ENCODE measurements around the gene SPRR4.
"Not testable (repeated sequence)": the region's sequence is repeated elsewhere in the genome, so short reads cannot be mapped to it uniquely, and the experiment has no call there.

Gene SPRR4

DNA sequence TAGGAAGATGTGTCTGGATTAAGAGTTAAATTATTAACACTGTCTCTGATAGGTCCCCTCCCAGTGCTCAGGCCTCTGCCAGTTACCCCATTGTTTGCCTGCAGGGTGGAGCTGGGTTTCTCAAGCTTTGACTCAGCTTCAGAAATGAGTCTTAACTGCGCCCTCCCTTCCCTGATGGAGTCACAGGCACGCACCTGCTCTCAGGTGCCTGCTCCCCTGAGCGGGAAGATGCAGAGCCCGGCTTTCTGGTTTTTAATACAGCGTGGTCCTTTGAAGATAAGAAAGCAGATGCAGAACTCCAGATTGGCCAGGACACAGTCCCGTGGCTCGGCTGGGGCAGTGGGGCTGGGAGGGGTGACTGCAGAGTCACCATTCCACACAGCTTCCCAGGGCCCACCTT is 3.2 kb upstream of the SPRR4 start:
- no peak for DNase-seq

DNA sequence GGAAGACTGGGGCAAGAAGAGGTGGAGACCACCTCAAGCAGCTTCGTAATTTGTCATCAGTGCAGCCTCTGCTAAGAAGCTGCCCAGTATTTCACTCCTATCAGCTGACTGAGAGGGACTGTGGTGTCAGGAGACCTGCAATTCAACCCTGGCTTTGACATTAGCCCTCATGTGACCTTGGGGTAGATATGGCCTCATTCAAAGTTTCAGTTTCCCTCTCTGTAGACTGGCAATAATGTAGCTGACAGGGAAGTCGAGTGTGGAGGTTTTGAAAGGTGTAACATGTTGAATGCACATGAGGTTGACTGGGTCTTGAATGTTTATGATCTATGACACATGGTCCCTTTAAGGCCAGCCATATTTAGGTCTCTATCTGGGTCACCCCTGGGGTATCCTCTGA is 2.2 kb upstream of the SPRR4 start:
- no peak for DNase-seq

DNA sequence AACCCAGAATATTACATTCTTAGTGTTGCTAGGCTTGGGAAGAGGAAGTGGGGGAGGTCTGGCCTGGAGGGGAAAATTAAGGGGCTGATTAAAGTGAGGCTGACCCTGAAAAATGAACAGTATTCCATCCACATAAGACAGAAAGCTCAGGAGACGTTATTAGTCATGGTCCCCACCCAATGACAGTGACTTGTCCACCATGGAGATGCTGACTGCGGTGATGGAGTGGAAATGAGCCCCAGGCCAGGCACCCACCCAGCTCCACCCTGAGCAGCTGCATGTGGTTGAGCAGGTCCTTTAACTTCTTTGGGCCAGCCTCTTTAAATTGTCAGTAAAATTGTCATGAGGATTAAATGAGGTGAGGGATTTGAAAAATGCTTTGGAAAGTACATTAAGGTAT is 1.4 kb upstream of the SPRR4 start:
- DNase-seq: no peak

DNA sequence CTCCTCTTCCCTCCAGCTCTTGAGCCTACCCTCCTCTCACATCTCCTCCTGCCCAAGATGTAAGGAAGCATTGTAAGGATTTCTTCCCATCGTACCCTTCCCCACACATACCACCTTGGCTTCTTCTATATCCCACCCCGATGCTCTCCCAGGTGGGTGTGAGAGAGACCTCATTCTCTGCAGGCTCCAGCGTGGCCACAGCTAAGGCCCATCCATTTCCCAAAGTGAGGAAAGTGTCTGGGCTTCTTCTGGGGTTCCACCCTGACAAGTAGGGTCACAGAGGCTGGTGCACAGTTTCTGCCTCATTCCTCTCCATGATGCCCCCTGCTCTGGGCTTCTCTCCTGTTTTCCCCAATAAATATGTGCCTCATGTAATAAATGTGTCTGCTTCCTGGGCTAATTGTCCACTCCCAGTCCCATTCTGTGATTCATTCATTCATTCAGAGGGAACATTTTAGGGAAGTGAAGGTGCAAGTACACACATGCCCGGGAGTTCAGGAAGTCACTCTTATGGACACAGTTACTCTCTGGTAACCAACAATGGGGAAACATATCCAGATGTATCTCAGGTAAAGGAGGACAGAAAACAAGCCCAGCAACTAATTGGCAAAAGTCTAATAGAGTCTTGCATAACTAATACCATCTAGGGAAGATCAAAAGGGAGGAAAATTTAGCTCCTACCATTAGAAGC is 1.9 kb downstream of the SPRR4 start:
- no peak for DNase-seq

DNA sequence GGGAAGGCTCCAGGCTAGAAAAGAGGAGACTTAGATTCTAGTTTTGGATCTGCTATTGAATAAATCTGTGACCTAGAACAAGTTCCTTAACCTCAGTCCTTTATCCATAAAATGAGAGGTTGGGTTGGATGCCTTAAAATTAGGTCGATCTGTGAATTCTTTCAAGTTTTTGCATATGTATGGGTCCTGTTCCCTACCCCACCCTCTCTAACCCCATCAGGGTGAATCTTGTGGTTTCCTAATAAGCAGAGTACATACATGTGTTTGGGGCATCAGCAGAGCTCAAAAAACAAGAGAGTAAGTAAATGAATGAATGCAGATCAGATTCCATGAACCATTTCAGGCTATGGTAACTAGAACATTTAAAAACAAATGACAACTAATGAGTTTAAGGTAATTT is 6.2 kb downstream of the SPRR4 start:
- no peak for DNase-seq

DNA sequence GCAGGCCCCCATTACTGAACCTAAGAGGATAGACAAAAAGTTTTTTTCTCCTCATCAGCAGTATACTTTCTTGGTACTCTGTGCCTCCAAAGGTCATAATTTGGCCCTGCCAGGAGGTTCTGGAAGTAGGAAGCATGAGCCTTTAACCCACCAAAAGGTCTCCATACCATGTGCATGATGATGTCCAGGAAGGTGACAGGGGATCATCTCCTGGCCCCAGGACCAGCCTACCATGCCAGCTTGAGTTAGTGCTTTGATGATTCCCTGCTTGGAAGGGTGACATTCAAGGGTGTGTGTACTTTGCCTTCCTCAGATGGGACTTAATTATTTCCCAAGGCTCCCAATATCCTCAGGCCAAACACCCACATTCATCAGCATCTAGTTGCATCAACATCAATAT is 7.2 kb downstream of the SPRR4 start:
- no peak for DNase-seq

DNA sequence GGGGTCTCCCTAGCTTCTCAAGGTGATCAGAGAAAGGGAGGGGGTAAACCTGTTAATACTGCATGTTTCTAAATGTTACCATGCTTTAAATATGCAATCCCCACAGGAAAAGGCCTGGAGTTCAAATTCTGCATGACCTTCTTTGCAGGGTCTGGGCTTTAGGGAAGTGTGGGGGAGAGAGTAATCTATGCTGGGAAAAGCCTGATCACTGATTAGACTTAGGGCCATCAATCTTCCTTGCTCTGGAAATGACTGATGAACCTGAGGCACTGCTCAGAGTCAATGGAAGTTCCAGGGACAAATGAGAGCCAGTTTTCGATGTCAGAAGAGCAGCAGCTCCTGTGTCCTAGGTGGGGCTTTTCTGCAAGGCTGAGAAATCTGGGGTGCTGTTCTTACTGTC is 10.2 kb downstream of the SPRR4 start:
- no peak for DNase-seq

DNA sequence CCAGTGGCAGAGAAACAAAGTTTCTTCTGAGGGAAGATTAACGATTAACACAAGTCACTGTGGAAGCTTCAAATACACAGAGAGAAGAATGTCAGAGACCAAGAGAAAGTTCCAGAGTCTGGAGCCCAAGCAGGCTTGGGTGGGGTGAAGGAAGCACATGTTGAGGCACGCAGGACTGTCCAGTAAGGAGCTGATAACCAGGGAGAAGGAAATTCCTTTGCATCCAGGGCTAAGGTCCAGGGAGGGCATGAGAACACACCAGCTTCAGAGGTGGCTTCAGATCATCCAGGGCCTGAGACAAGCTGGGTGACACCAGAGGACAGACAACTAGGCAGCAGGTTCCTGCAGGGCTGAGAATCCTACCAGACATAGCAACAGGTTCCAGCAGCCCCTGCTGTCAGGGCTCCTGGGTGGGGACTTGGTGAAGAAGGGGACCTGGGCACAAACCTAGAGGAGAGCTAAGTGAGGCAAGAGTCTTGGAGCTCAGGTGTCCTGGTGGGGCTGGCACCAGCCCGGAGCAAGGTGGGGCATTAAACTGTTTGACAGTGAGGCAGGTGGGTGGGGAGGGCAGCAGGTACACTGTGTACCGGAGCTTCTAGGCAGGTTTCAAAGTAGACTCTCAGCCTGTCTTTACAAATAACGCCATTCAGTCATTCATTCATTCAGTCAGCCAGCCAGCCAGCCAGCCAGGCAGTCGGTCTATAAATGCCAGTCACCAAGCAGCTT is 10.9 kb downstream of the SPRR4 start:
- DNase-seq: no peak

DNA sequence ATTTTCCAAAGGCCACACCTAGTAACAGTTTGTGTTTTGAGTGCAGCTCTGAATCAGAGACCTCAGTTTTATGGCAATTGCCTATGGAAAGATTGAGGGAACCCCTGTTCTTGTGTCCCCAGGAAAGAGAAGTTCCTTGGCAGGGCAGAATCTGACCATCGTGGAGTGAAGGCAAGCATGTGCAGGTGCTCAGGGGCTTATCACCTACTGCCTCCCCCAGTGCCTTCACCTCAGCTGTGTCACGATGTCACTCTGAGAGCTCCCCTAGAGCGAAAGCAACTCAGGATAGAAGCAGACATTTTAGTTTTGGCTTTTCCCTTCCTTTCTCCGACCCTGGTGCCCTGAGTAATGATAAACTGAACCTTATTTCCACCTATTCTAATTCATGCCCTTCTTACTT is 11.6 kb downstream of the SPRR4 start:
- no peak for DNase-seq

DNA sequence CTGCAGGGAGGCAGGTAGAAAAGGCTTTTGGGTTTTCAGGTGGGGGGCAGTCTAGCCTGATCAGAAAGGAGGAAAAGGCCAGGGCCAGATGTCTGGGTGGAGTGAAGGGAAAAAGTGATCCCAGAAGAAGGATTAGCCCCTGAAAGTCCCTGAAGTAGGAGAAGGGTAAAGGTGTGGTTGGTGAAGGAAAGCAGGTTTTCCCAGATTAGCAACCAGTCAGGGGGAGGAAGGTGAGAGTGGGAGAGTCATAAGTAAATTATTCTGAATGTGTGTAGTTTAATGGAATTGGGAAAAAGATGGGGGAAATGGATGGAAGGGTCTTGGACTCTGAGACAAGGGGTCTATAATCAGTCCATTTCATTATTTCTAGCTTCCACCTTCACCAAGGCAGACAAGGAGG is 12.8 kb downstream of the SPRR4 start:
- no peak for DNase-seq

DNA sequence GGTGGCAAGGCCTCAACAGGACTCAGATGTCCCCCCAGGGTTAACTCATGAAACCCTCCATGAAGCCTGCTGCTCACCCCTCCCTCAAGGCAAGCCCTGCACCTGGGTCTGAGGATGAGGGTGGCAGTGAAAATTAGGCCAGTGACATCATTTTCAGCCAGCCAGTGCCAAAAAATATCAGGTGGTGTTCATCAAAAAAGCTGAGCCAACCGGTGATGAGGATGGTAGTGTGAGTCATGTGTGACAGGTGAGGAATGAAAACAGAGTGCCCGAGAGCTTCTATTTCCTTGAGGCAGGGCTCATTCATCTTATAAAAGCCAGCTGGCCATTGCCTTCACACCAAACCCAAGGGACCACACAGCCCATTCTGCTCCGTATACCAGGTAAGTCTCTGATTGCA is 13.3 kb downstream of the SPRR4 start, which contains the start of gene SPRR1A:
Gene SPRR1A (plus strand): TSS at position 339 of the 400 bp plus-strand sequence. CDS start 1,150 bp downstream, outside the sequence.
- DNase-seq: no peak

DNA sequence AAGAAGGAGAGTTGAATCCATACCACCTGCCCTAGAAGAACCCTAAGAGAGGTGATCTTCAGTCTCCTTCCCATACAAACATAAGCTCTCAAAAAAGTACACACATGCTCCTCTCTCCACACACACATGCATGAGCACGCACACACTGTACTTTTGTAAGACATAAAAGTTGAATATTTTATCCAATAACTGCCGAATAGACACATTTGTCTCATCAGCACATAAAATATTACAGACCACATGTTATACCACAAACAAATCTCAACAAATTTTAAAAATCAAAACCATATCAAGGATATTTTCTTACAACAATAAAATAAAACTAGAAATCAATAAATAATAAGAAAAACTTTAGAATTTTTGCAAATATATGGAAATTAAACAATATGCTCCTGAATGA is 16.1 kb downstream of the SPRR4 start:
- DNase-seq: no peak

DNA sequence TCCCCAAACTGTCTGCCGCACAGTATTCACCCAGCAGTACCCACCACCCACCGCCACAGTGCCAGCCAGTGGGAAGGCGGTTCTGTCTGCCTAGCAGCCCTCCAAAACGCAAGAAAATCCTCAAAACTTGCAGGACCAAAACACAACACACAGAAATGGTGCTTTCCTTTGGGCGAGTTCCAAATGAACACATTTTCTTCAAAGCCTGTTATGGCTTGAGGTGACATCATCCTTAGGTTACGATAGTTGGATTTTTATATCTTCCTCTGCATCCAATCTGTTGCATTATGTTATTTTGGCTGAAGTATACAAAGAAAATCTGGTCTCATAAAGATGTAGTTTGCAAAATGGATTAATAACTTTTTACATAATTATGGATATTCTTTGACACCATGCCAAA is 22.7 kb downstream of the SPRR4 start:
- no peak for DNase-seq

DNA sequence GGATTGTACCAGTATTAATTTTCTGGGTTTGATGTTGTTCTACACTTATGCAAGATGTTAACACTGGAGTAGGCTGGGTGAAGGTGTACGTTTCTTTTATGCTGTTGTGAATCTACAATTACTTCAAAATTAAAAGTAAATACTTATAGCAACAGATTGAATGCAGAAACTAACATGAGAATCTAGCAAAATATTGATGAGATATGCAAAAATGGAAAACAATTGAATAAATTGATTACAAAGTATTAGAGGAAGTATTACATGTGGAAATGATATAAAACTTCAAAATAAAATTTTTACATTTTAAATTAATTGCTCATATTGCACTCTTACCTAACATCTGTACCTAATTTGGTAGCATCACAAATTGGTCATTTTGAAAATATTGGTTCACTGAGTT is 25.4 kb downstream of the SPRR4 start:
- no peak for DNase-seq

DNA sequence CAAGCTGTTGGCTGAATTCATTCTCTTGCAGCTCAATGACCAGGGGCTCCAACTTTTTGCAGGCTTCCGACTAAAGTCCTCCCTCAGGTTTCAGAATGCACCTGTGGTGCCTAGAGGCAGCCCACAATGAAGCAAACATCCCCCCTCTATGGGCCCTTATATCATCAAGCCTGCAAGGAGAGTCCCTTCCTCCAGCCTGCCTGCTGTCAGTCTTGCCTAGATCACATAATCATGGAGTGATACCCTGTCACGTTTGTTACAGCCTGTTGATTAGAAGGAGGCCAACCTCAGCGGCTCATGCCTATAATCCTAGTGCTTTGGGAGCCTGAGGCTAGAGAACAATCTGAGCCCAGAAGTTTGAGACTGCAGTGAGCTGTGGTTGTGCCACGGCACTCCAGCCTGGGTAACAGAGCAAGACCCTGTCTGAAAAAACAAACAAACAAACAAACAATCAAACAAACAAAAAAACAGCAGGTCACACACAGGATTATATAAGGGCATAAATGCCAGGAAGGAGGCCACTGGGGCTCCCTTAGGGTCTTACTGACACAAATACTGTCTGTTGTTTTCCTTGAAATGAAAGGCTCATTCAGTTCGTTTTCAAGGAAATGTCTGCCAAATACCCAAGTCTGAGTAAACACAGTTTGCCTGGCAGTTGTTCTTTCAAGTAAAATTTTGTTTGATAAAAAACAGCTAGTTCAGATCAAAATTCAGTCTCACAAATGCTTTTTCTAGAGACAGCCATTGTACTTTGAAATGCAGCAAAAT is 26.4 kb downstream of the SPRR4 start:
- DNase-seq: no peak

DNA sequence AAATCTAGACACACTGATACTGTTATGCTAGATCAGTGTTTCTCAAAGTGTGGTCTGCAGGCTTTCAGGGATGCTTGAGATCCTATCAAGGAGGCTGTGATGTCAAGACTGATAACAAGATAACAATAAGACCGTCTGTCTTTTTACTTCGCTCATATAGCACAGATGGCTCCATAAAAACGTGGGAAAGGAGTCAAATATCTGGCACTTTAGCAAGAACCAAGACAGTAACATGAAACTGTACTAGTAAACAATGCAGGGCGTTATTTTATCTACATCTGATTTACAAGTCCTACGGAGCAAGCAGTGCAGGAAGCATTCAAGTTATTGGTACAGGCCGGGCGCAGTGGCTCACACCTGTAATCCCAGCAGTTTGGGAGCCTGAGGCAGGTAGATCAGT is 27.5 kb downstream of the SPRR4 start:
- DNase-seq: no peak

DNA sequence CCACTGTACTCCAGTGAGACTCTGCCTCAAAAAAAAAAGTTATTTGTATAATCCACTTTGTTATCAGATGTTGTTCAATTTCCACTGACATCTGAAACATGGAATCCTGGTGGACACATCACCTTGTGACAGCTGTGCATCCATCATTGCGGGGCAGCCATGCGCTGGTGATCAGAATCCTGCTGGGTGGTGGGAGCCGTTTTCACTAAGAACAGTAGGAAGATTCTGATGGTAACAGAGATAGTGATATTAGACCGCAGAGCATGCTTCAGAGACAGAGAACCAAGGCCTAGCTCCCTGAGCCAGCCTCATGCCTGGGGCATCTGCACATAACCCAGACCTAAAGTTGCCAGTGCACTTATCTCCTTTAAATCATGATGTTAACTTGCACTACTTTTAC is 28.0 kb downstream of the SPRR4 start:
- DNase-seq: no peak

DNA sequence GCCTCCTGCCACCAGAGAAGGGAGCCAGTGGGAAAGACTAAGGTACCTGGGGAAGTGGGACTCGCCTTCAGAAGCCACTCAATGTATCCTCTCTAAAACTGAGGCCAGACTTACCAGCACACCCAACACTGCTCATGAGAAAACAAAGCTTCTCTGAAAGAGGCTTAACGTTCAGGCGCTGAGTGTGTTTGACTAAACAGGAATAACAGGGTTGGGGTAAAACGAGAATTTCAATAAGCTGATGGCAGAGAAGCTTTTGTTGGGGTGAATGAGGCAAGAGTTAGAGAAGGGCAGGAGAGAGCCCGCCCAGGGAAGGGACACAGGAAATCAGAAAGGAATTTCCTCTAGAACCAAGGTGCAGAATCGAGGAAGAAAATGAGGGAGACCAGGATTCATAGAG is 29.4 kb downstream of the SPRR4 start:
- DNase-seq: no peak

DNA sequence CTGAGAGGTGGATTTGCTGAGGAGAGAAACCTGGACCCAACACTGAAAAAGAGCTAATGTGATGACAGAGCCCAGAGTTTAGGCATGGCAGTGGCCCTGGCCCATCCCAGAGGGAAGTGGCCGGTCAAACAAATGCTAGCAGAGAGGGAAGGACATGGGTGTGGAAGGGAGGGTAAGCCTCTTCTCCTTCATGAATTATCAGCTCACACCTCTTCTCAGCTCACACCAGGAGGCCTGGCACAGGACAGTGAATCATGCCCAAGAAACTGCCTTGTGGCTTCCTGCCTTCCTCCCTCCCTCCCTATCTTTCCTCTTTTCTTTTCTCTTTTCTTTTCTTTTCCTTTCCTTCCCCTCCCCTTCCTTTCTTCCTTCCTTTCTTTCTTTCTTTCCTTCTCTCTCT is 29.8 kb downstream of the SPRR4 start:
- no peak for DNase-seq

DNA sequence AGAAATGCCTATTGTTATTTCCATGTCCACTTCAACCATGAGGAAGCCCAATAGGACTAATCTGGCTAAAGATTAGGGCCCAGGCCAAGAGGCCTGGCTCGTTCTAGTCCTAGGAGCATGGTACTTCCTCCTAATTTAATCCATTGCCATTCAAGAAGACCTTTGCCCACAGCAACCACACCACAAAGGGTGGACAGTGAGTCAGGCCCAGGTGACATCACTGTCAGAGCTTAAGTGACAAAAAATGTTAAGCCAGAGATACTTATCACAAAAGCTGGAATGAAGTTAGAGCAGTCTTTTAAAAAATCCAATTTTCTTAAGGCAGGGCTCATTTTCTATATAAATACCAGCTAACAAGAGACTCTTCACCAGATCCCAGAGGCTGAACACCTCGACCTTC is 30.9 kb downstream of the SPRR4 start, which contains the start of gene SPRR3:
Gene SPRR3 (plus strand): TSS at position 368 of the 400 bp plus-strand sequence. CDS start 1,272 bp downstream, outside the sequence.
- no peak for DNase-seq

DNA sequence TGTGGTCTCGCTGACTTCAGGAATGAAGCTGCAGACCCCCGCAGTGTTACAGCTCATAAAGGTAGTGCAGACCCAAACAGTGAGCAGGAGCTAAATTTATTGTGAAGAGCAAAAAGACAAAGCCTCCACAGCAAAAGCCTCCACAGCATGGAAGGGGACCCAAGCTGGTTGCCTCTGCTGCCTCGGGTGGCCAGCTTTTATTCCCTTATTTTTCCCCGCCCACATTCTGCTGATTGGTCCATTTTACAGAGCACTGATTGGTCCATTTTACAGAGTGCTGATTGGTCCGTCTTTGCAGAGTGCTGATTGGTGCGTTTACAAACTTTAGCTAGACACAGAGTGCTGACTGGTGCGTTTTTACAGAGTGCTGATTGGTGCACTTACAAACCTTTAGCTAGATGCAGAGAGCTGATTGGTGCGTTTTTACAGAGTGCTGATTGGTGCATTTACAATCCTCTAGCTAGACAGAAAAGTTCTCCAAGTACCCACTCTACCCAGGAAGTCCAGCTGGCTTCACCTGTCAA is 40.8 kb downstream of the SPRR4 start:
- not testable (repeated sequence) for DNase-seq

DNA sequence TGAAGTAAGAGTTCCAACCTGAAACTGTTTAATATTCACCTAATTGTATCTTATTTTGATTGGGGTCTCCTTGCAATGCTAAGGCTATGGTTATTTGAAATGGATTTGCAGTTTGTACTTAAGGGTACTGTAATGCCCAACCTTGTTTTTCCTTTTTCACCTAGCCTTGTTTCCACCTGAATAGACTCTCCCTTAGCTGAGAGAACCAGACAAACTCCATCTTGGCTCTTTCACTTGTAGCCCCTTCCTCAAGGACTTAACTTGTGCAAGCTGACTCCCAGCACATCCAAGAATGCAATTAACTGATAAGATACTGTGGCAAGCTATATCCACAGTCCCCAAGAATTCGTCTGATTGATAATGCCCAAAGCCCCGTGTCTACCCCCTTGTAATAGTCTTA is 51.4 kb downstream of the SPRR4 start:
- not testable (repeated sequence) for DNase-seq

All from Kasumi-1 (cell line).